K562 (cell line): ENCODE measurements around the gene DDR1. TPM values are rescaled to one million over a fixed set of nuclear protein-coding genes. Genes with fewer than 3 reads are reported as not detected.

Experiments used
- CSDE1 ChIP-seq, 2 experiments: fragments of 450-650 bp; IDR thresholded peaks; 2 replicates each; pipeline ENCODE4 v1.6.1; 2016; ENCODE audit warnings: mild to moderate bottlenecking in 1 of 2
- CTBP1 ChIP-seq: fragments of 450-650 bp; IDR thresholded peaks from 2 replicates; pipeline ENCODE4 v1.6.1; 2016; ENCODE audit warnings: borderline replicate concordance
- CTCF ChIP-seq, 3 experiments: IDR thresholded peaks in 2 of 3; conservative IDR thresholded peaks in 1 of 3; 2 replicates each; pipeline ENCODE4 v1.5.1; 2011 to 2012; ENCODE audit warnings: low read length in 3 of 3, mild to moderate bottlenecking in 3 of 3, control low read depth in 2 of 3, improper control_type of control experiment in 1 of 3, inconsistent platforms in 1 of 3, low read depth in 1 of 3, mixed read lengths in 1 of 3, moderate library complexity in 1 of 3; ENCODE audit not compliant: insufficient read depth in 2 of 3
- ESRRB ChIP-seq: fragments of 250-450 bp; sonication (Bioruptor Pico); IDR thresholded peaks from 2 replicates; pipeline ENCODE4 v1.5.0; 2020; ENCODE audit warnings: mild to moderate bottlenecking, moderate library complexity, borderline replicate concordance
- FOSL1 ChIP-seq: fragments of 200-800 bp; sonication (Bioruptor generic); conservative IDR thresholded peaks from 2 replicates; pipeline ENCODE4 v1.6.1; 2016; ENCODE audit warnings: missing genetic modification characterization, missing compliant biosample characterization
- FOXM1 ChIP-seq, 2 experiments: fragments of 450-650 bp in 1 of 2; sonication (generic) in 1 of 2; formaldehyde crosslinking in 1 of 2; IDR thresholded peaks; 2 replicates each; pipeline versions ENCODE4 v1.6.1 to v1.9.0; 2017 to 2022; ENCODE audit warnings: low read depth in 2 of 2, mild to moderate bottlenecking in 2 of 2, missing genetic modification reagents in 1 of 2, moderate library complexity in 1 of 2
- HDAC3 ChIP-seq: fragments of 450-650 bp; IDR thresholded peaks from 2 replicates; pipeline ENCODE4 v1.6.1; 2018; ENCODE audit warnings: borderline replicate concordance, mild to moderate bottlenecking, moderate library complexity; ENCODE audit not compliant: partially characterized antibody
- HLTF ChIP-seq: fragments of 450-650 bp; IDR thresholded peaks from 2 replicates; pipeline ENCODE4 v1.6.1; 2016
- KLF1 ChIP-seq: fragments of 450-650 bp; IDR thresholded peaks from 2 replicates; pipeline ENCODE4 v1.6.1; 2016; ENCODE audit warnings: missing genetic modification characterization, missing compliant biosample characterization
- MCM5 ChIP-seq: fragments of 450-650 bp; IDR thresholded peaks from 2 replicates; pipeline ENCODE4 v1.6.1; 2016; ENCODE audit warnings: low read depth
- NCOR1 ChIP-seq: fragments of 450-650 bp; IDR thresholded peaks from 2 replicates; pipeline ENCODE4 v1.6.1; 2016; ENCODE audit warnings: mild to moderate bottlenecking, moderate library complexity
- NR2C2 ChIP-seq, 2 experiments: fragments of 200-800 bp in 1 of 2; sonication (Bioruptor generic) in 1 of 2; sonication (generic) in 1 of 2; formaldehyde crosslinking in 1 of 2; IDR thresholded peaks; 2 replicates each; pipeline versions ENCODE4 v1.6.1 to v1.8.0; 2016 to 2022; ENCODE audit warnings: mild to moderate bottlenecking in 1 of 2, missing compliant biosample characterization in 1 of 2, missing genetic modification characterization in 1 of 2, missing genetic modification reagents in 1 of 2
- RERE ChIP-seq: sonication (generic); formaldehyde crosslinking; IDR thresholded peaks from 2 replicates; pipeline ENCODE4 v1.8.0; 2023; ENCODE audit warnings: missing genetic modification reagents, mild to moderate bottlenecking, borderline replicate concordance
- TAF9B ChIP-seq: fragments of 450-650 bp; IDR thresholded peaks from 2 replicates; pipeline ENCODE4 v1.6.1; 2018; ENCODE audit warnings: mild to moderate bottlenecking; ENCODE audit not compliant: partially characterized antibody
- ZNF354B ChIP-seq: fragments of 250-450 bp; sonication (Bioruptor Pico); IDR thresholded peaks from 2 replicates; pipeline ENCODE4 v1.4.0; 2020
- ZNF445 ChIP-seq: fragments of 250-450 bp; sonication (Bioruptor Pico); IDR thresholded peaks from 2 replicates; pipeline ENCODE4 v1.4.0; 2020; ENCODE audit warnings: low read depth, mild to moderate bottlenecking, moderate library complexity
- ZNF584 ChIP-seq: fragments of 200-800 bp; sonication (Bioruptor generic); IDR thresholded peaks from 2 replicates; pipeline ENCODE4 v1.6.1; 2016; ENCODE audit warnings: low read depth, mild to moderate bottlenecking, missing genetic modification characterization, missing compliant biosample characterization
- polyA plus RNA-seq, 8 experiments: library from polyadenylated mRNA; depleted of rRNA in 4 of 8; stranded (reverse) in 5 of 8; unstranded in 3 of 8; fragments of >200 nt; fragmentation: Nextera tagmentation in 2 of 8; fragmentation: Illumina TruSeq in 1 of 8; extraction: Ambion mirVana in 2 of 8; extraction: Trizol in 1 of 8; gene quantifications; 2 replicates each; pipeline versions ENCODE4 v1.2.1 to v1.2.3, GENCODE V29; 2011 to 2014; ENCODE audit warnings: inconsistent platforms in 1 of 8, missing spikeins in 1 of 8
- total RNA-seq, 7 experiments: library from RNA; depleted of rRNA in 6 of 7; stranded (reverse); fragments of >200 nt in 6 of 7; fragmentation: Illumina TruSeq in 2 of 7; extraction: Trizol in 2 of 7; gene quantifications; 2 replicates each; pipeline versions ENCODE4 v1.2.1 to v1.2.3, GENCODE V29; 2011 to 2021; ENCODE audit warnings: low replicate concordance in 1 of 7
- TF ChIP-seq, protein P1 (sequence below): fragments of 450-650 bp; formaldehyde crosslinking; IDR thresholded peaks from 2 replicates; pipeline ENCODE4 v1.4.0; 2022; ENCODE audit warnings: mild to moderate bottlenecking, moderate library complexity
- TF ChIP-seq, protein P2 (sequence below): sonication (generic); formaldehyde crosslinking; IDR thresholded peaks from 2 replicates; pipeline ENCODE4 v1.4.0; 2020; ENCODE audit warnings: mild to moderate bottlenecking, missing genetic modification reagents

DDR1 gene
- total and polyA plus RNA-seq, 9 of the 15 experiments (the other 6 are each of a cell fraction or from before 2014, with no cell fraction given) = 1.4 to 44.6 (median 12.2) TPM

DNA sequence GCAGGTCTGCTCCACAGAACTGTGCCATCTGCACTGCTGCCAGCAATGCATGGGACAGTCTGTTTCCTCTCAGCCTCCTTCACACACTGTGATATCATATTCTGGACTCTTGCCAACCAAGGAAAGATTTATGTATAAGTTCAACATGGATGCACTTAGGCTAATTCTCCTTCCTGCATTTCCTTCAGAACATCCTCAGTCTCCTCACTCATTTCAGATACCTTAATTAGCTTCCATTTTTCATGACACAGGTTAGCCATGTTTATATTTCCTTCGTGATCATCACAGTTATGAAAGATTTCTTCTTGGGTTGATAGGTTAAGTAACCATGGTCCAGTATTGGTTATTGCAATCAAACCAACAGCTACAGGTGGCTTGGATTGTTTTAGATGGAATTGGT lies 46.4 kb upstream of the DDR1 start (continued):
- TF ChIP-seq CTBP1 (no peak), FOXM1 (IDR thresholded peaks at IDR 0.05; ENCODE audit: low read depth) (no peak), FOXM1 (CRISPR knock-in tag; IDR thresholded peaks at IDR 0.05; ENCODE audit: low read depth) (no peak), RERE (no peak), ZNF584 (CRISPR knock-in tag) (peak; percentile 63; the same call in 1 of the 2 replicates), ESRRB (CRISPR knock-in tag) (no peak), NR2C2 (CRISPR knock-in tag; IDR thresholded peaks at IDR 0.05) (no peak), NR2C2 (tag; IDR thresholded peaks at IDR 0.05) (peak; percentile 48; the same call in 1 of the 2 replicates), CSDE1 (IDR thresholded peaks at IDR 0.05) (no peak), HDAC3 (no peak), HLTF (no peak), TAF9B (no peak), CTCF (IDR thresholded peaks at IDR 0.05 in 2 of 3, conservative IDR thresholded peaks at IDR 0.05 in 1 of 3; ENCODE audit: insufficient read depth in 2 of 3, low read depth in 1 of 3, low read length in 3 of 3) (no peak), NCOR1 (no peak), ZNF354B (0 out of 2 replicates have a peak, but pooled peaks have one; percentile 68), MCM5 (no peak), KLF1 (tag) (no peak), FOSL1 (tag) (no peak), ZNF445 (CRISPR knock-in tag) (no peak)
- TF ChIP-seq, protein P1, sequence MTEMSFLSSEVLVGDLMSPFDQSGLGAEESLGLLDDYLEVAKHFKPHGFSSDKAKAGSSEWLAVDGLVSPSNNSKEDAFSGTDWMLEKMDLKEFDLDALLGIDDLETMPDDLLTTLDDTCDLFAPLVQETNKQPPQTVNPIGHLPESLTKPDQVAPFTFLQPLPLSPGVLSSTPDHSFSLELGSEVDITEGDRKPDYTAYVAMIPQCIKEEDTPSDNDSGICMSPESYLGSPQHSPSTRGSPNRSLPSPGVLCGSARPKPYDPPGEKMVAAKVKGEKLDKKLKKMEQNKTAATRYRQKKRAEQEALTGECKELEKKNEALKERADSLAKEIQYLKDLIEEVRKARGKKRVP (CRISPR knock-in tag) = no peak
- TF ChIP-seq, protein P2, sequence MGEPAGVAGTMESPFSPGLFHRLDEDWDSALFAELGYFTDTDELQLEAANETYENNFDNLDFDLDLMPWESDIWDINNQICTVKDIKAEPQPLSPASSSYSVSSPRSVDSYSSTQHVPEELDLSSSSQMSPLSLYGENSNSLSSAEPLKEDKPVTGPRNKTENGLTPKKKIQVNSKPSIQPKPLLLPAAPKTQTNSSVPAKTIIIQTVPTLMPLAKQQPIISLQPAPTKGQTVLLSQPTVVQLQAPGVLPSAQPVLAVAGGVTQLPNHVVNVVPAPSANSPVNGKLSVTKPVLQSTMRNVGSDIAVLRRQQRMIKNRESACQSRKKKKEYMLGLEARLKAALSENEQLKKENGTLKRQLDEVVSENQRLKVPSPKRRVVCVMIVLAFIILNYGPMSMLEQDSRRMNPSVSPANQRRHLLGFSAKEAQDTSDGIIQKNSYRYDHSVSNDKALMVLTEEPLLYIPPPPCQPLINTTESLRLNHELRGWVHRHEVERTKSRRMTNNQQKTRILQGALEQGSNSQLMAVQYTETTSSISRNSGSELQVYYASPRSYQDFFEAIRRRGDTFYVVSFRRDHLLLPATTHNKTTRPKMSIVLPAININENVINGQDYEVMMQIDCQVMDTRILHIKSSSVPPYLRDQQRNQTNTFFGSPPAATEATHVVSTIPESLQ (CRISPR knock-in tag) = no peak
